Measurements from ENCODE around the gene LYRM1. TPM values are rescaled to one million over a fixed set of nuclear protein-coding genes. Genes with fewer than 3 reads are reported as not detected.

The LYRM1 gene
- total RNA-seq, 2 donors from 2014 or later: 11.7 to 20.1 TPM

GRCh38 chr16:20868890-20869289, 31.7 kb upstream of the LYRM1 start:
- intact Hi-C loops (cut with DNase I, micrococcal nuclease): loop anchor here in 1 of 2 donors (10.0 kb wide), 1 partner anchor 46 kb away; no protein-coding TSS in a partner anchor
- peak; percentile 99 for ATAC-seq
- DNase-seq: peak; percentile 84 to 88

DNA sequence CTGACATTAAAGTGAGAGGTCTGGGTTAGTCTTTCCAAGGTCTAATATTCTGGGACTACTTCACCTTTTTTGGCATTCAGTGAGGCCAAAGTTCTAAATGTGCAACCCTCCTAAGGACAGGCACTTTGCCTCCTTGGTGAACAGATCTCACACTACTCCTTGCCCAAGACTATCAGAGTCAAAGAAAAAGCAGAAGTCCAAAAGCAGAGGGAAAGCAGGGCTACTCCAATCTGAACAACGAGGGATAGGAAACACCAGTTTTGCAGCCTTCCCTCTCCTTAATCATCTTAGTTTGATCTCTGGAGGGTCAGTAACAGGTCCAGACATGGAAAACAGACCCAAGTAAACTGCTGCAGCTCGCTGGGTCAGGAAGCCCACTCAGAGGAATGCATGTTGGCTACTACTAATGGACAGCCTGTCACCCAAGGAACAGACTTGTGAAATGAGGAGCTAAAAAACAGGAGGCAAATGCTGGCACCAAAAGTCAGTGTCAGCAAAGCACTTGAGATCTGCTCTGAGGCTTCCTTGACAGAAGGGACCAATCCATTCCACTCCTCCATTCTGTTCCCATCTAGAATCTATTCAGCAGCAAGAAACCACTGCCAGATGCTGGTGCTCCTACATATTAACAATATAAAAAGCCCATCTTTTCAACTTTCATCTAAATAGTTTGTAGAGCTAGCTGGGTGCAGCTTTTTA, 30.3 kb upstream of the LYRM1 start:
- ATAC-seq (no peak), DNase-seq (no peak)
- intact Hi-C loops (cut with DNase I, micrococcal nuclease): no loop called here

- no peak for DNase-seq
- ATAC-seq: no peak
- intact Hi-C loops (cut with DNase I, micrococcal nuclease): no loop called here
Observed at GRCh38 chr16:20871258-20871657, 29.3 kb upstream of the LYRM1 start.

GRCh38 chr16:20871941-20872815, 28.4 kb upstream of the LYRM1 start:
- no peak for DNase-seq
- ATAC-seq: no peak

GRCh38 chr16:20873331-20873730, 27.2 kb upstream of the LYRM1 start:
- intact Hi-C loops (cut with DNase I, micrococcal nuclease): no loop called here
- DNase-seq (no peak), ATAC-seq (no peak)

More at GRCh38 chr16:20871941-20872815, 28.4 kb upstream of the LYRM1 start:
- intact Hi-C loops (cut with DNase I, micrococcal nuclease): no loop called here

GRCh38 chr16:20874088-20874581, 26.4 kb upstream of the LYRM1 start:
- no peak for DNase-seq

GRCh38 chr16:20875355-20875650, 25.3 kb upstream of the LYRM1 start:
- ATAC-seq: no peak
- intact Hi-C loops (cut with DNase I, micrococcal nuclease): no loop called here
- DNase-seq: no peak

More at GRCh38 chr16:20874088-20874581, 26.4 kb upstream of the LYRM1 start:
- no peak for ATAC-seq
- intact Hi-C loops (cut with DNase I, micrococcal nuclease): no loop called here

- no peak for DNase-seq
- no peak for ATAC-seq
- intact Hi-C loops (cut with DNase I, micrococcal nuclease): no loop called here
Observed at GRCh38 chr16:20878682-20879147, 21.9 kb upstream of the LYRM1 start.

- no peak for ATAC-seq
- intact Hi-C loops (cut with DNase I, micrococcal nuclease): no loop called here
Observed at GRCh38 chr16:20879175-20880040, 21.2 kb upstream of the LYRM1 start.

DNA sequence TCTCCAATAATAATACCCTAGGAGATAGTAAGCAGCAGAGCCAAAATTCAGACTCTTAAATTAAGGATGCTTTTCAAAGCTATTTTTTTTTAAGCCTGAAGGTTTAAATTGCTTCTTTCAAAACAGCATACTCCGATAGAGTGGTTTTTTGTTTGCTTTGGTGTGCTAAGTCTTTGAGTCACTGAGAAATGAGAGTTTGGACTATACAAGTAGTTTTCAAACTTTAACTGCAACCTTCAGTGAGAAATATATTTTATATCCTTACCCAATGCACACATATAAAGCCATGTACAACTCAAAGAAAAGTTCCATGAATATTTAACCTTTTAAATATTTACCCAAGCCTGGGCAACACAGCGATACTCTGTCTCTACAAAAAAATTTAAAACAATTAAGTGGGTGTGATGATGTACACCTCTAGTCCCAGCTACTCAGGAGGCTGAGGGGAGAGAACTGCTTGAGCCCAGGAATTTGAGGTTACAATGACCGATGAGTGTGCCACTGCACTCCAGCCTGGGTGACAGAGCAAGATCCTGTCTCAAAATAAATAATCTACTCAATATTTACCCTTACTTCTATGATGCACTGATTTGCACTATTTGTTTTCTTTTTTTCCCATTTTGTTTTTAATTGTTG, 19.6 kb upstream of the LYRM1 start:
- DNase-seq: no peak
- intact Hi-C loops (cut with DNase I, micrococcal nuclease): no loop called here
- peak; percentile 42 for ATAC-seq

More at GRCh38 chr16:20879175-20880040, 21.2 kb upstream of the LYRM1 start:
- no peak for DNase-seq

DNA sequence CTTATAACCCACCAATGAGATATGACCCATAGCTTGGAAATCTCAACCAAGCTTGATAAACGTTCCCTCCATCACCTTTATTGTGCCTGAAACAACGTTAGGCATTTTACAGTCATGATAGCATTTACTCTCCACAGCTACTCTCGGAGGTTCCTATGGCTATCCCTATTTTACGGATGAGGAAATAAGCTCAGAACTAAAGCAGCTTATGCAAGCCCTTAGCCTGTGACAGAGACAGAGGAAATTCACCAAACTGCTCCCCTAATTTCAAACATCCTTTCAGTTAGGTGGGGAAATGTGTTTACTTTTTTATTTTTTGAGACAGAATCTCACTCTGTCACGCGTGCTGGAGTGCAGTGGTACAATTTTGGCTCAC, 19.1 kb upstream of the LYRM1 start:
- ATAC-seq (peak; percentile 68), DNase-seq (no peak)
- intact Hi-C loops (cut with DNase I, micrococcal nuclease): no loop called here

DNA sequence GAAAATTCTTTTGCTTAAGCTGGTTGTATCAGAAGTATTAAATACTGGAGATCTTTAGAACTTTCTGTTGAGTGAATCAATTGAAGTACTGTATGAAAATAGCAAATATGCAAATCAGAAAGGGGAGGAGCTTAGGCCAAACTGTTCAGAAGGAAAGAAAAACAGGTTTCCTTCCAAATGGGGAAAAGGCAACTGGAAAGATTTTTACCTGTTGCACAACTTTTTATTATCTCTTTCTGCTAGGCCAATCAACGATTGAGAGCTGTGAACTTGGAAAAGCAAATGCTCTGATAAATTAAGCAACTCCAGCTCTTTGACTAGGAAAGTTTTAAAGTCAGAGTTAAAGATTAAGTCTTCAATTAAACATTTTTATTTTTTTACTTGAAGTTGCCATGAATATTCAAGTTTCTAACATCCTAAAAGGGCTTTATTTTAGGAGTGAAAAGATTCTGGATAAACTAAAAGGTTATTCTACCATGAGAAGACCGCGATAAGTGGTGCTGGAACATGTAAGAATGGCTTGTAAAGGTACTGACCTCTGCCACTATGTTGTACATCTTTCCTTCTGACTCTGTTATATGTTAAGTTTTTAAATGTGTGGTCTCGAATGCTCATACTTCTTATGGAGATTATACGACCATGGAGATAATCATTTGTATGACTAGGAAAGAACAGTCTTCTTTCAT, 16.9 kb upstream of the LYRM1 start:
- DNase-seq: no peak
- intact Hi-C loops (cut with DNase I, micrococcal nuclease): no loop called here
- ATAC-seq: peak; percentile 64

DNA sequence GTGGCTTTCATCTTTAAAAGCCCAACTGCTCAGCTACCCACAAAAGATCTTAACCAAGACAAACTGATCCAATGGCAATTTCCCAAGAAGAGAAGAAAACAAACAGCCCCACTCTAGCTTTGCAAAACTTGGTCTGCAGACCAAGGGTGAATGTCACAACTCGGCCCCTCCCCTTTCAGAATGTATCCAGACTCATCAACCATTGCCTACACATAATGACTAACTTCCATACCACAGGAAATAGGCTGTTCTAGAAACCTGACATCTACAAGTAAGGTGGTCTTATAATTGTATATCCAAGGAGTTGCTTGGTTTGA, 16.4 kb upstream of the LYRM1 start:
- ATAC-seq: no peak
- intact Hi-C loops (cut with DNase I, micrococcal nuclease): no loop called here

GRCh38 chr16:20886320-20886719, 14.3 kb upstream of the LYRM1 start:
- intact Hi-C loops (cut with DNase I, micrococcal nuclease): no loop called here
- no peak for ATAC-seq
- DNase-seq: no peak

More for the DNA sequence above, 16.4 kb upstream of the LYRM1 start:
- no peak for DNase-seq

DNA sequence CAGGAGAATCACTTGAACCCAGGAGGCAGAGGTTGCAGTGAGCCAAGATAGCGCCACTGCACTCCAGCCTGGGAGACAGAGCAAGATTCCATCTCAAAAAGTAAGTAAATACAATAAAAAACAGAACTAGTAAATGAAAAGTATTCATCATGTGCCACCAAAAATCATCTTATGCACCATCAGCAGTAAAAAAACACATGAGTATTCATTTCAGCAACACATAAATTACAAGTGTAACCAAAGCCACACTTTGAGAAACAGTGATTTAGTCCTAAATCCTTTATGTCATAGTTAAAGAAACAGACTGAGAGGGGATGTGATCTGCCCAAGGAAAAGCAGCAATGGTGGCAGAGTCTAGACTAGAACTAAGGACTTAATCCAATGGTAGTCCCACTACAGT, 13.4 kb upstream of the LYRM1 start:
- ATAC-seq (no peak), DNase-seq (no peak)
- intact Hi-C loops (cut with DNase I, micrococcal nuclease): no loop called here

GRCh38 chr16:20889625-20890275, 10.8 kb upstream of the LYRM1 start:
- peak; percentile 70 for ATAC-seq
- intact Hi-C loops (cut with DNase I, micrococcal nuclease): no loop called here
- no peak for DNase-seq

DNA sequence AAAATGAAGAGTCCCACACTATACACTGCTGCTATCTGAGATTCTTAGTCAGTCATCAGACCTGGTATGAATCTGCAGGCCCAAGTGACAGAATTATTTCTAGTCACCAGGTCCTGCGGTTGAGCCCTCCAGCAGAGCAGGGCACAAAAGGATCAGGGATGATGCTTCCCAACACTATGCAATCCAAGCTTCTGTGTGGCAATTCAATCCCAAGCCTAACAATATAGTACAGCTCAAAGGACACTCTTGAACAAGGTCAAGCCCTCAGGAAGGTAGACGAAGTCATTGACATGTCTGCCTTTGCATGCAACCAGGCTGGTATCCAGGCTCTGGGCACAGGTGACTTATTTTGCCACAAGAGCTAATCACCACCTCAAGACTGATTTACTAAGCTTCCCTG, 6.2 kb upstream of the LYRM1 start:
- intact Hi-C loops (cut with DNase I, micrococcal nuclease): no loop called here
- ATAC-seq (no peak), DNase-seq (no peak)

All from left colon (tissue), 2 donors.